NB4 (cell line): Measurements from ENCODE around the gene PARD3.

Experiments
- CTCF ChIP-seq: IDR thresholded peaks from one replicate; pipeline ENCODE4 v1.5.1; 2012; ENCODE audit warnings: low read depth, low read length
- MAX ChIP-seq: IDR thresholded peaks from 2 replicates; pipeline ENCODE4 v1.6.1; 2011; ENCODE audit warnings: low read depth, low read length
- MYC ChIP-seq: IDR thresholded peaks from 2 replicates; pipeline ENCODE4 v1.6.1; 2011; ENCODE audit warnings: low read depth, low read length
- POLR2A ChIP-seq: IDR thresholded peaks from 2 replicates; pipeline ENCODE4 v1.6.1; 2011; ENCODE audit warnings: mild to moderate bottlenecking; ENCODE audit not compliant: insufficient read length; ENCODE audit errors: extremely low read depth

GRCh38 chr10:34762603-34763299, 52.3 kb downstream of the PARD3 start:
- TF ChIP-seq CTCF, result no peak
- TF ChIP-seq MAX, result no peak
- no peak for TF ChIP-seq POLR2A
- TF ChIP-seq MYC, result no peak
